ENCODE measurements around the gene SMYD3. TPM values are rescaled to one million over a fixed set of nuclear protein-coding genes. Genes with fewer than 3 reads are reported as not detected.

Gene SMYD3
- total and polyA plus RNA-seq, 10 of the 15 experiments (the other 5 are each of a cell fraction or from before 2014, with no cell fraction given) = 18.3 to 54.0 (median 24.8) TPM

GRCh38 chr1:246141306-246141705 is 365.8 kb downstream of the SMYD3 start (continued):
- TF ChIP-seq ATF2 (IDR thresholded peaks at IDR 0.05; ENCODE audit: low read length) (no peak), EED (IDR thresholded peaks at IDR 0.05; ENCODE audit: low read depth) (no peak), ZNF207 (IDR thresholded peaks at IDR 0.05; ENCODE audit: borderline replicate concordance) (no peak), SREBF1 (IDR thresholded peaks at IDR 0.05; ENCODE audit: low read length) (no peak), RELA (IDR thresholded peaks at IDR 0.05; ENCODE audit: borderline replicate concordance, partially characterized antibody) (no peak), SIX5 (IDR thresholded peaks at IDR 0.05; ENCODE audit: low read depth, low read length, severe bottlenecking) (no peak), BACH1 (IDR thresholded peaks at IDR 0.05; ENCODE audit: borderline replicate concordance) (no peak)

- H3K27ac ChIP-seq (ENCODE audit: control insufficient read depth, insufficient read depth) = no peak overlapping the region
- no peaks in the 10 kb centered on the region for H3K4me1 ChIP-seq (ENCODE audit: control insufficient read depth, insufficient read depth, low read length)
- DNase-seq (ENCODE audit: low read depth, low spot score) = no peak
- H3K4me3 ChIP-seq = no peak overlapping the region
- H3K9me3 ChIP-seq (replicated peaks; ENCODE audit: control insufficient read depth, insufficient read depth, low read length) = no peaks in the 10 kb centered on the region
- no peaks in the 10 kb centered on the region for H3K79me2 ChIP-seq (ENCODE audit: control insufficient read depth, insufficient read depth, low read length)
- no peak overlapping the region for H2AFZ ChIP-seq (ENCODE audit: control insufficient read depth, low read depth, low read length)
- H3K9ac ChIP-seq (ENCODE audit: control insufficient read depth, insufficient read depth, low read length) = no peak overlapping the region
- ChIA-PET CTCF (no interaction called here), POLR2A (no interaction called here), SMC1A (ENCODE audit: uncharacterized antibody, unreplicated experiment) (interaction anchor here (1.0 kb wide), 1 partner anchor 10 kb away, joined by 3 read pairs; no protein-coding TSS in a partner anchor), RAD21 (ENCODE audit: unreplicated experiment) (no interaction called here)
- no peaks in the 10 kb centered on the region for H4K20me1 ChIP-seq (ENCODE audit: control insufficient read depth, insufficient read depth)
- H3K27me3 ChIP-seq (replicated peaks in 1 of 2; ENCODE audit: control insufficient read depth in 2 of 2, insufficient read depth in 2 of 2, low read length in 1 of 2) = no peaks in the 10 kb centered on the region
- no peak overlapping the region for H3K4me2 ChIP-seq (ENCODE audit: control insufficient read depth, insufficient read depth)
- no TSS peak for BruUV-seq (replicated peaks)
- H3K36me3 ChIP-seq (ENCODE audit: control insufficient read depth in 2 of 2, insufficient read depth in 2 of 2, low read length in 1 of 2) = no peaks in the 10 kb centered on the region
- intact Hi-C loops (cut with micrococcal nuclease; ENCODE audit: unreplicated experiment) (no loop called here), in situ Hi-C loops (cut with MboI) (no loop called here)
- 100% methylated on average over 2 of the region's 2 CpGs for WGBS (ENCODE audit: insufficient coverage, insufficient replicate concordance, low lambda C conversion rate, missing lambda C conversion rate)
- no peak for FAIRE-seq
- ATAC-seq = no peak
- TF ChIP-seq ZNF24 (IDR thresholded peaks at IDR 0.05) (no peak), NR2F1 (conservative IDR thresholded peaks at IDR 0.05) (no peak), CHD2 (IDR thresholded peaks at IDR 0.05; ENCODE audit: borderline replicate concordance, low read depth, low read length) (no peak), BACH1 (IDR thresholded peaks at IDR 0.05; ENCODE audit: borderline replicate concordance) (no peak), GATAD2B (conservative IDR thresholded peaks at IDR 0.05; ENCODE audit: low read depth) (no peak), POLR2A (IDR thresholded peaks at IDR 0.05; ENCODE audit: low read depth, low read length) (no peak), CREB1 (IDR thresholded peaks at IDR 0.05; ENCODE audit: low read depth) (no peak), ZBTB40 (IDR thresholded peaks at IDR 0.05; ENCODE audit: borderline replicate concordance) (no peak), RUNX3 (IDR thresholded peaks at IDR 0.05; ENCODE audit: low read length) (no peak), ZNF622 (IDR thresholded peaks at IDR 0.05) (no peak), REST (IDR thresholded peaks at IDR 0.05; ENCODE audit: low read depth, low read length) (no peak)
Measured at GRCh38 chr1:246139745-246140182, 367.3 kb downstream of the SMYD3 start.
